GM12872 (cell line): ENCODE results near the gene PLBD2.

Experiments
- TF ChIP-seq, protein P1 (sequence below): IDR thresholded peaks from 3 replicates; pipeline ENCODE4 v1.5.1; 2011; ENCODE audit warnings: low read depth, mild to moderate bottlenecking, low read length, moderate library complexity; ENCODE audit not compliant: insufficient read depth

The PLBD2 gene

DNA sequence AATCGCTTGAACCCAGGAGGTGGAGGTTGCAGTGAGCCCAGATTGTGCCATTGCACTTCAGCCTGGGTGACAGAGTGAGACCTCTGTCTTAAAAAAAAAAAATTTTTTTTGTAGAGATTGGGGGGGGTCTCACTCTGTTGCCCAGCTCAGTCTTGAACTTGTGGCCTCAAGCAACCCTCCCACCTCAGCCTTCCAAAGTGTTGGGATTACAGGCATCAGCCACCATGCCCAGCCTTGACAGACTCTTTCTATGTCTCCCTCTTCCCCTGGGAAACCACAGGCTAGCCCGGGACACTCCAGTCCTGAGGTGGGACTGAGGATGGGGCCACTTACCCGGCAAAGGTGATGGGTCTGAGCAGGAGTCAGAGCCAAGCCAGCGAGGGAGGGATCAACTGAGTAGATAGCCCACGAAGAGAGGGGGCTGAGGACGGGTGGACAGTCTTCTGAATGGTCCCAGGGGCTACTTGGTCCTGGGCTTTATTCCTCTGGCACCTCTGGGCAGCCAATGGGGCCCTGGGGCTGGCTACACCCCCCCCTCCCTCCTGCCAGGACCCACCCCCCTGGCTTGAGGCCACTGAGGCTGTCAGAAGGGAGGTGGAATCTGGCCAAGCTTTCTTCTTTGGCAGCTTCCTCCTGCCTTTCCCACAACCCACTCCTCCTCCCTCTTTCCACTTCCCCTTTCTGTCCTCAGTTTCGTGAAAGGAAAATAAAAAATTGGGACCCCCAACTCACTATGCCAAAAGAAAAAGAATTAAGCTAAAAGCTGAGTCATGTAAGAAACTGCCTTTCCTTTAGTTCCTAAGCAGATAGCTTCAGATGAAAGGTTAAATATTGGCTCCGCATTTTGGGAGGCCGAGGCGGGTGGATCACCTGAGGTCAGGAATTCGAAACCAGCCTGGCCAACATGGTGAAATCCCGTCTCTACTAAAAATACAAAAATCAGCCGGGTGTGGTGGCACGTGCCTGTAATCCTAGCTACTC, 45.3 kb downstream of the PLBD2 start, which contains the start of gene SDS:
Gene SDS, minus strand, starts transcription at position 453 of the 981 bp plus-strand sequence. CDS start 4,179 bp downstream, outside the sequence.
- TF ChIP-seq, protein P1, sequence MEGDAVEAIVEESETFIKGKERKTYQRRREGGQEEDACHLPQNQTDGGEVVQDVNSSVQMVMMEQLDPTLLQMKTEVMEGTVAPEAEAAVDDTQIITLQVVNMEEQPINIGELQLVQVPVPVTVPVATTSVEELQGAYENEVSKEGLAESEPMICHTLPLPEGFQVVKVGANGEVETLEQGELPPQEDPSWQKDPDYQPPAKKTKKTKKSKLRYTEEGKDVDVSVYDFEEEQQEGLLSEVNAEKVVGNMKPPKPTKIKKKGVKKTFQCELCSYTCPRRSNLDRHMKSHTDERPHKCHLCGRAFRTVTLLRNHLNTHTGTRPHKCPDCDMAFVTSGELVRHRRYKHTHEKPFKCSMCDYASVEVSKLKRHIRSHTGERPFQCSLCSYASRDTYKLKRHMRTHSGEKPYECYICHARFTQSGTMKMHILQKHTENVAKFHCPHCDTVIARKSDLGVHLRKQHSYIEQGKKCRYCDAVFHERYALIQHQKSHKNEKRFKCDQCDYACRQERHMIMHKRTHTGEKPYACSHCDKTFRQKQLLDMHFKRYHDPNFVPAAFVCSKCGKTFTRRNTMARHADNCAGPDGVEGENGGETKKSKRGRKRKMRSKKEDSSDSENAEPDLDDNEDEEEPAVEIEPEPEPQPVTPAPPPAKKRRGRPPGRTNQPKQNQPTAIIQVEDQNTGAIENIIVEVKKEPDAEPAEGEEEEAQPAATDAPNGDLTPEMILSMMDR: no peak

DNA sequence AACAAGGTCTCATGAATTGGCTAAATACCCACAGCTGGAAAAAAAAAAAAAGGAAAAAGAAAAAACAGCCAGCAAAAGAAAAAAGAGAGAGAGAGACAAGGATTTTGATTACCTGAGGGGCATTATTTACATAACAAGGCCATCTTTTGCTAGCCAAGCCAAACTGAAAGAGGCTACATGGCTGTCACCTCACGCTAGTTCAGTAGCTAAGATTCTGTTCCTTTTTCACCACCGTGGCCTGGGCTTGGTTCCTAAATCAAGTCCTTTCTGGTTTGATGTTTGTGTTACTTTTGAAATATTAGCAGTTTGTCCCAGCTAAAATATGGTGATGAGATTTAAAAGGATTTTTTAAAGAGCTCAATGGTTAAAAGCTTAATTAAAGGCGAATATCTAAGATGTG, 47.3 kb downstream of the PLBD2 start:
- TF ChIP-seq, protein P1: no peak

DNA sequence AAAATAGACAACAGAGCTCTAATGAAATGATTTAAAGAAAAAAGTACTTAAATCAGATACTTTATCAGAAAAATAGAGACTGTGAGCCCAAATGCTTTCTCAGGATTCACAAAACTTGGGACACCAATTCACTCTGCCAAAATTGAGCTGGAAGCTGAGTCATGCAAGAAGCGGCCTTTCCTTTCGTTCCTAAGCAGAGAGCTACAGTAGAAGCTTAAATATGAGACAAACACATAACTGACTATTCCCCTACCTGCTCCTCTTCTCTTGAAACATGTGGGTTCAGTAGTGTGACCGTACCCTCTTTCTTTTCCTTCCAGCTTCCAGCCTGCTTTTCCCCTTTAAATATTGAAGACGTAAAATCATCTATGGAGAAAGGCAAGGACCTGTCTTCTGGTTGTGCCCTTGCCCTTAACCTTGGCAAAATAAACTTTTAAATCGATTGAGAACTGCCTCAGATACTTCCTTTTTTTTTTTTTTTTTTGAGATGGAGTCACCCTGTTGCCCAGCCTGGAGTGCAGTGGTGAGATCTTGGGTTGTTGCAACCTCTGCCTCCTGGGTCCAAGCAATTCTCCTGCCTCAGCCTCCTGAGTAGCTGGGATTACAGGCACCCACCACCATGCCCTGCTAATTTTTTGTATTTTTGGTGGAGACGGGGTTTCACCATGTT, 49.7 kb downstream of the PLBD2 start:
- TF ChIP-seq, protein P1: no peak

DNA sequence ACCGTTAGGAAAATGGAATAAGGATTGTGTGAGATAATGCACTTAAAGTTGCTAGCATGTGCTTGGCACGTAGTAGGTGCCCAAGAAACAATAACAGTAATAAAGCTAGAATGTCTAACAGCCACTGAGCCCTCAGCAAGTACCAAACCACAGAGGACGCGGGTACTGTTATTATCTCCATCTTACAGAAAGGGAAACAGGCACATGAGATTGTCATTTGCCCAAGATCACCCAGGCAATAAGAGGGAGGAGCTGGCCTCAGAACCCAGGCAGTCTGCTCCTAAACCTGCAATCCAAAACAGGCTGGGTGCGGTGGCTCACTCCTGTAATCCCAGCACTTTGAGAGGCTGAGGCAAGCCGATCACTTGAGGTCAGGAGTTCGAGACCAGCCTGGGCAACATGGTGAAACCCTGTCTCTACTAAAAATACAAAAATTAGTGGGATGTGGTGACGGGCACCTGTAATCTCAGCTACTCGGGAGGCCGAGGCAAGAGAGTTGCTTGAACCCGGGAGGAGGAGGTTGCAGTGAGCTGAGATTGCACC, 50.4 kb downstream of the PLBD2 start:
- TF ChIP-seq, protein P1: no peak

DNA sequence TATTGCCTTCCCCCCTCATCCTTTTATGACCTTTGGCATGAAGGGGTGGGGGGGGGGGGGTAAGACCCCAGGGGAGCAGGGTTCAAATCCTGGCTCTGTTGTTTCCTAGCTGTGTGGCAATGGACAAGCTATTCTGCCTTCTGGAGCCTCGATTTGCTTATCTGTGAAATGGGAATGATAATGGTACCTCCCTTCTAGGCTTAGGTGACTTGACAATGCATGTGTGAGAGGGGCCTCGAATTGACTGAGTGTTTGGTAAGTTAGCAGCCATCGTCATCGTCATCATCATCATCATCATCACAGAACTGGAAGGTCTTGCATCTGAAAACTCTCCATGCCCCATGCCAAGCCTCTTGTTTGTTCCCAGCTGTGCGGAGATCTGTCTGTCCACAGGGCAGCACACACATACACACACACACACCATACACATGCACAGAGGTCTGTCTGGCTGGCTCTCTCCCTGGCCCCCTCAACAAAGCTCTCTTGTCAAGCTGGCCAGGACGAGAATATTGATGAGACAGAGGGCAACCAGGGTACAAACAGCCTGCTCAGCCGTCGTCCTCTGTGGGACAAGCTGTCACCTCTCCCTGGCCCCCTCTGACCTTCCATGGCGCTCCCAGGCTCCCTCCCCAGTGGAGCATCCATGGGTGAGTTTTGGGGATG, 51.2 kb downstream of the PLBD2 start:
- TF ChIP-seq, protein P1: no peak

DNA sequence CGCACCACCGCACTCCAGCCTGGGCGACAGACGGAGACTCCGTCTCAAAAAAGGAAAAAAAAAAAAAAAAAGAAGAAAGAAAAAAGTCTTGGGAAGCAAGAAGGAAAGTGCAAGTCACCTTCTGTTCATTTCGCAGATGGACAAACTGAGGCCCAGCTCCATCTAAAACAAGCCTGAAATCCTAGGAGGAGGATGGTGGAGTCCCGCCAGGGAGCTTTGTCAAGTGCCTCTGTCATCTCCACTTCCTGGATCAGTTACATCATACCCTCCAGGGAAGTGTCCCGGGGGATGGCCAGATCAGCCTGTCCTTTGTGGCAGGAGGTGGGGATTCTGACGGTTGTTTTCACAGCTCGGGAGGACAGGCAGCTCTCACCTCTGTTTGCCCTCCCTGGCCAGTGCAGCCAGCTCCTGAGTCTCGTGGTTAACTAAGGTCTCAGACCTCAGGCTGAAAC, 55.1 kb downstream of the PLBD2 start:
- TF ChIP-seq, protein P1: no peak
